Tibial nerve (tissue), 4 donors: ENCODE results near the gene LRCH4.
A peak's percentile ranks its signal among the peaks of the same experiment; 100 is the strongest.

Source experiments
- EP300 ChIP-seq, 2 donors: sonication (generic); formaldehyde crosslinking; IDR thresholded peaks; one replicate each; pipeline ENCODE4 v1.6.1; 2017; ENCODE audit warnings: antibody characterized with exemption in 2 of 2, mild to moderate bottlenecking in 1 of 2
- POLR2A ChIP-seq, 2 donors: fragments of 450-650 bp; IDR thresholded peaks; one replicate each; pipeline ENCODE4 v1.6.1; 2017; ENCODE audit warnings: antibody characterized with exemption in 2 of 2, mild to moderate bottlenecking in 2 of 2, moderate library complexity in 2 of 2
- TF ChIP-seq, protein P1 (sequence below), 5 experiments: fragments of 200-600 bp in 3 of 5; fragments of 450-650 bp in 2 of 5; sonication (generic) in 3 of 5; IDR thresholded peaks; one replicate each; pipeline ENCODE4 v1.5.1; 2016 to 2019; ENCODE audit warnings: antibody characterized with exemption in 5 of 5, mild to moderate bottlenecking in 3 of 5, moderate library complexity in 2 of 5

GRCh38 chr7:100612730-100613390 is 26.9 kb upstream of the LRCH4 start:
- TF ChIP-seq, protein P1, sequence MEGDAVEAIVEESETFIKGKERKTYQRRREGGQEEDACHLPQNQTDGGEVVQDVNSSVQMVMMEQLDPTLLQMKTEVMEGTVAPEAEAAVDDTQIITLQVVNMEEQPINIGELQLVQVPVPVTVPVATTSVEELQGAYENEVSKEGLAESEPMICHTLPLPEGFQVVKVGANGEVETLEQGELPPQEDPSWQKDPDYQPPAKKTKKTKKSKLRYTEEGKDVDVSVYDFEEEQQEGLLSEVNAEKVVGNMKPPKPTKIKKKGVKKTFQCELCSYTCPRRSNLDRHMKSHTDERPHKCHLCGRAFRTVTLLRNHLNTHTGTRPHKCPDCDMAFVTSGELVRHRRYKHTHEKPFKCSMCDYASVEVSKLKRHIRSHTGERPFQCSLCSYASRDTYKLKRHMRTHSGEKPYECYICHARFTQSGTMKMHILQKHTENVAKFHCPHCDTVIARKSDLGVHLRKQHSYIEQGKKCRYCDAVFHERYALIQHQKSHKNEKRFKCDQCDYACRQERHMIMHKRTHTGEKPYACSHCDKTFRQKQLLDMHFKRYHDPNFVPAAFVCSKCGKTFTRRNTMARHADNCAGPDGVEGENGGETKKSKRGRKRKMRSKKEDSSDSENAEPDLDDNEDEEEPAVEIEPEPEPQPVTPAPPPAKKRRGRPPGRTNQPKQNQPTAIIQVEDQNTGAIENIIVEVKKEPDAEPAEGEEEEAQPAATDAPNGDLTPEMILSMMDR (IDR thresholded peaks at IDR 0.05), result peak in 1 of 5 experiments; percentile 9
- TF ChIP-seq EP300 (IDR thresholded peaks at IDR 0.05) (no peak), POLR2A (IDR thresholded peaks at IDR 0.05) (no peak)
